Glomerular visceral epithelial cell (primary cell): ENCODE measurements around the gene DTNBP1.

Source experiments
- DNase-seq: peaks from one replicate; pipeline ENCODE4 v3.0.0-alpha.2; 2016; ENCODE audit errors: extremely low spot score

The DTNBP1 gene

DNA sequence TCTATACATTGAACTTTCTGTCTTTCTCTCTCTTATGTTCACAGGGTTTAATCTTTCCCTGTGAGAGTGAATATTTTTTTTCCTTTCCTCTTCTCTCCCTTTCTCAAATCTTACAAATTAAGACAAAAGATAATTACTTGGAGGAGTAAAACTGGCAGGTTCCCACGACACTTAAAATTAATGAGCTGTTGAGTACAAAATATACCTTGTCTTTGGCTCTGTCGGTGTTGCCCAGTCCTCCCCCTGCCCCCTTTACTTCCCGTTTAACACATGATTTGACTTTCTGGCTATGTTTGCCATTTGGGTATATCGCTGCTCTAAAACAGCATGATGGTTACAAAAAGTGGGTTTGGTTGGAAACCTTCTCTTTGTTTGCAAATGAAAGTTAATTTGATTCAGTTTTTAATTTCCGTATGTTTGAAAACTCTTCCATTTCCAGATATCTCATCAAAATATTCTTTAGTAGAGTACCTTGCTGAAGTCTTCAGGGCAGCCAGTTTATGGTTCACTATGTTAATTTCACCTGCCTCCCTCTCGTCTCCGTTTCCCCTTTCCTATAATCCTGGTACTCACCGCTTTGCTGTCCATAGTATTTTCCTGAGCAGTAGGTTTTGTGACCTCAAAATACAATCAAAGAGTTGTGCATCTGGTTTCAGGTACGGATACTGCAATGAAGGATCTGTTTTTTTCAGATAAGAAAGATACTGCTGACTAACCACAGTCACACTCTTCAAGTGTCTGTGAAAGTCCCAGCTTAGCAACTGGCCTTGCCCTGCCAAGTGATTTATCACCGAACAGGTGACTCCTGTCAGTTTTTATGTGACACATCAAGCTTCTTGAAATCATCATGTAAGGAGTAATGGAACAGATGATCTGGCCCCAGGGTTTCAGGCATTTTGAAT, 181.2 kb downstream of the DTNBP1 start:
- DNase-seq, result no peak

DNA sequence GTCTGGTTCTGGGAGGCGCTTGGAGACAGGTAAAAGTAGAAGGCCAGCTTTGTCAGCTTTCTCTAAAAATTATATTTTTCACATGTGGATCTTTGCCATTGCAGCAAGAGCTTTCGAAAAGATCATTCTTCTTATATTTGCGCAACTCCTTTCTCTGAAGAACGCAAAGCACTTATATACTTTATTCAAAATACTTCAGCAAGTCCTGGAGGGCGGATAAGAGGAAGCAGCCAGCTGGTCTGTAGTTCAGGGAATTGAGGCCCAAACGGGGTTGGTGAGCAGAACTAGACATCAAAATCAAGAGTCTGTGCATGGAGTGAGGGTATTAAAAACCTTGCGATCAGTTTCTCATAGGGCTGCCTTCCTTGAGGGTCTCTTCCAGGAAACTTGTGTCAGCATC, 182.3 kb downstream of the DTNBP1 start:
- no peak for DNase-seq

DNA sequence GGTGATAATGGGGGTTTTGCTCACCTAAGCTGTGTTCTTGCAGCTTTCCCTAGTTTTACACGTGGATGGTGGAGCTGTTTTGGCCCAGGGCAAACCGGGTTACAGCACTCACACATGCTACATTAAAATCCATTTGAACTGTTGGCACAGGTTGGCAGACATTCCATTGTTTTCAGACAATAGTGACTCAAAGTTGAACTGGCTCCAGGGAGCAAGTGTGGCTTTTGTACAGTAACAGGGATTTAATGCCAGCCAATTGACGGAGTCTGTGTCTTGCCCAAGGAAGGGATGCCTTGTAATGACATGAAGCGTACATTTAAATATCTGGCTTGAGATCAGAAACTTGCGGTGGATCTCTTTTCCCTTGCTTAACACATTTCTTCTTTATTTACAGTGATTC, 183.1 kb downstream of the DTNBP1 start:
- peak; percentile 35 for DNase-seq

DNA sequence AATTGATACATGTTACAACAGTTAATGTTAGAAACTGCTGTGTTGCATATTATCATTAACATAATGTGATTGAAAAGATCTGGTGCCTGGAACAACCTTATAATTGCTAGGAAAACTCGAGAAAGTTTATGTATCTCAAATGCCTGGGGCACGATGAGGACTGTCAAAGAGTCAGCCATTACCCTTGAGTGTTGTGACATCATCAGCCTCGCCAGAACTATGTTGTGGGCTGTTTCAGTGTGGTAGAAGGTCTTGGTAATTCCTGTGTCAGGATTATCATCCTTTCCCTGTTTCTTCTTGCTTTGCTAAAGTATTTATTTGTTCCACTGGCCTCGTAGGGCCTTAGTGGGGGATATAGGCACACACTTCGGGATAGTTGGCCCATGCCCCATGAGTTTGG, 185.1 kb downstream of the DTNBP1 start:
- DNase-seq, result no peak

DNA sequence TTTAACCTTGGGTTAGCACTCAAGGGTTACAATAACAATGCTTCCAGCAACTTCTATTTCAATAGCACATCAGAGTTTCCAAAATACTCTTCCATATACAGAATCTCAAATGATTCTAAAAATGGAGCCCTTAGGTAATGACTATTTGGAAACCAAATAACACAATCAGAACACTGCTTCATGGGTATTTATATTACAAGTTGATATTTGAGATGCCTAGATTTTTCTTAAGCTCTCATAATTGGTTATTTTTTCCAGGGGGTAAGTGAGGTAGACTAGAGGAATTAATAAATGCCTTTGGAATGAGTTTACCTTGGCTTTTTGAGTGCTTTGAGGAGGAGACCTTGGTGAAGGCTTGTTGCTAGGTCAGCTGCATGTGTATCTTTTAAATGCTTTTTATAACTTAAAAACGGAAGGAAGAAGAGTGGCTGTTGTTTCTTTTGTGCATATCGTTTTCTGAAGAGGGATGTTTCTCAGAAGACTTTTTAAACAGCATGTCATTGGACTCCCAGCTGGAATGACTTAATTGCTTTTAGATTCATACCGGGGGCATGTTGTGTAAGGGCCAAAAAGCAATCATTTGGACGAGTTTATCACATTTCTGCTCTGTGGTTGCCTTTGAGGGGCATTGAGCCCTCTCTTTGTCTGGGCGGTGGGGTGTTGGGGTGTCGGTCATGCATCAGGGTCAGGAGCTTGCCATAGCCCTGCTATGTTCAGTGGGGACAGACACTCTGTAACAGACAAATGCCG, 186.0 kb downstream of the DTNBP1 start:
- no peak for DNase-seq

DNA sequence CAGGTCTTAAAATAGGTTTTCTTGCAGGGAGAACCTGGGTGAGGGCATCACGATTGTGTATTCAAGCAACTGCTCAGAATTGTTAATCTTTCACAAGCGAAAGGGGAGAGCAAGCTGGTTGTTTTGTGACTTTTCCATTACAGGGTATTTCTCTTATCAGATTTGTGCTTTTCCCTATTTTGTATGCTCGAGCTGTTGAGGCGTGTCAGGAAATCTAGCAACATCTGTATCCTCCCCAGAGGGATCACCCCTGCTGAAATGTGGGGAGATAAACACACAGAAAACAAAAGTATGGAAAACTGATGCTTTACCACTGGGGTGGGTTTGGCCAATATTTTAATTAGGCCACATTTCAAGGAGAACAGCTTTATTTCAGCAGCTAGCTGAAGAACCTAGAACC, 187.0 kb downstream of the DTNBP1 start:
- DNase-seq, result no peak

DNA sequence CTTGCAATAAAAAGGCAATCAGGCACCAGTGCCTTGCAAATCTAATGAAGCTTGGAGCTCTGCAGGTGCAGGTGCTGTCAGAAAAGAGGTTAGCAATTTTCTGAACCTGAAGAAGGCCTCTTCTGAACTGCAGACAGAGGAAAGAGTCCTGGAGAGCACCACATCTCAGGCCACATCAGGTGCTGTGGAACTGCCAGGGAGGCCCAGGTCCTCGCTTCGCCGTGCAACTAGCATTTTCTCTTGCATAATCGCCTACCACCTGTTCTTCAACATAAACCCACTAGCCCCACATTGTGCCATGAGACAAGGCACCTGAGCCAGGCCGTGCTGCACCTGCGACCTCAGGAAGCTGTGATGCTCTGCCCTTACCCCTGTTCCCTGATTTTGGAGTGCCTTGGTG, 187.6 kb downstream of the DTNBP1 start:
- no peak for DNase-seq

DNA sequence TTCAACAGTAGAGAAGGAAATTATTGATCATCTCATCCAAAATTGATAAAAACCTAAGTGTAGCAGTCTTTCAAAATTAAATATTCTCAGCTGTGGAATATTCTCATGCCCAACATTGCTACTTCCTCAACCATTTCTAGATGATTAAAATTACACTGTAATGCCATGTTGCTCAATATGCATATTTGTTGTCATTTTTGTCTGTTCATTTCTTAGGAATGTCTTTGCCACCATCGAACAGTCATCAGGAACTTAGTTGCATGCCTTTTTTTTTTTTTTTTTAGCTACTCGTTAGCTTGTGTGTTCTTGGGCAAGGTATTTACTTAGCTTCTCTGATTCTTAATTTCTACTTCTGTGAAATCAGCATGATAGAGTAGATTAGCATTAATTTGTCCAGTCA, 188.6 kb downstream of the DTNBP1 start:
- DNase-seq, result no peak

DNA sequence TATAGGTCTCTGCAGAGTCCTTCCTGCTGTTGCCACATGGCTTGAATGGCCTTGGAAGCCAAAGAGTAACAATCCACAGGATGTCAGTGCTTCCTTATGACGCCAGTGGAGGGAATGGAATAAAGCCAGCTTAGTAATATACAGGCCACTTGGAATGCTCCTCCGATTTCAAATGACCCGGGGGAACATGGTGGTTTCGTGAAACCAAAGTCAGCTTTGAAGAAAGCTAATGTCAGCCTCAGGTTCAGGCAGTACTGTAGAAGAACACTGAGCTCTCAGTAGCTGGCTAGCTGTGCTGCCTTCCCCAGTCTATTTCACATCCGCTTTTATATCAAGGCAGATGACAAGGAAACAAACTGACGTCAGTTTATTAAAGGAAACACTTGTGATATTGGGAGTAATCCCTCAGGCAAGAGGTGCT, 189.1 kb downstream of the DTNBP1 start:
- DNase-seq, result no peak

DNA sequence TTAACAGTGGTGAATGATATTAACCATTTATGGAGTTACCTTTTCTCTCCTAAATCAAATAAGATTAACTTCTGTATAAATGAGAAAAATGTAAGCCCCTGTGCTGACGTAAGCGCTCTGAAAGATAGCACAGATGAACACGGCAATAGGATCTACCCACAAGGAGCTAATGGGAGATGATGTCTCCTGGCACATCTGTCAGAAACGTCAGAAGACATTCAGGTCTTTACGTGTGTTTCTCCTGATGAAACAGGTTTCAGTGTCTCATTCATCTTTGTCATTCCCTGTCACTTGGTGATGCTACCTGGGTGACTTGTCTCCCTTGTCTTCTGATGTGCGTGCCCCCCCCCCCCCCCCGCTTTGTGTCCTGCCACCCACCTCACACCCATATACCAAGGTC, 189.7 kb downstream of the DTNBP1 start:
- DNase-seq, result no peak
